HG03558 (cell line): ENCODE measurements around the gene PAPPA2.

Experiments used
- ATAC-seq: cut with Tn5 transposase; IDR thresholded peaks from one replicate; pipeline ENCODE4 v1.9.1; 2021; ENCODE audit warnings: moderate number of reproducible peaks; ENCODE audit not compliant: unreplicated experiment; ENCODE audit errors: extremely low read depth

The PAPPA2 gene

DNA sequence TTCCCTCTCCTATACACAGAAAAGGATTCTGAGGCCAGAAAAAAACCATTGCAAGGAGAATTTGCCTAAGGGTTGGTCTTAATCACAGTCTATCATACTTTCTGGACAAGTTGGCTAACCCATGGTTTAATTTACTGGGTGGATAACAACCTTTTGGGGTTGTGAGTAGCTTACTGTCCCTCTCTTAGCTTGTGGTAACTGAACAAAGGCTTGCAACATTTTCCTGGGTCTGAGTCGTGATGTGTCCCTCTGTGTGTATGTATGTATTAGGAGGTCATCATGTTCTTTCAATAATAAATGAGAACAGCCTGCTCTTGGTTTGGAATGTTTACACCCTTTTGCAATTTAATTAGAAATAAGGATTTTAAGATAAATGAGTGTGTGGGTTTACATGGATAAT, 36.7 kb downstream of the PAPPA2 start:
- ATAC-seq = no peak

DNA sequence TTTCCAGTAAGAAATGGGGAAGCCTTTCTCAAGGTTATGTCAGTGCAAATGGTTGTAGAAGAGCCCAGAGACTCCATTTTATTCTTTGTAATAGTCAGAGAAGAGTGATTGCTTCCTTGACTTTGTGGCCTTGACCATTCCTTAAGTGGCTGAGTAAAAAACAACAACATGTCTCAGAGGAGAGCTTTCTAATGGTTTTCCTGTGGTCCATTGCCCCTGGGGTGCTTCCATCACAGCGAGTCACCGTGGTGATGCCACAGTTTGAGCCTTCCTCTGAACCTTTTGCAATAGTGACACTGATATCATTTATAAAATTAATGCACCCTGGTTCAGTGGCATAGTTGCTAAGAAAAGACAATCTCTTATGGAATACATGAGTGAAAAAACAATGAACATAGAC, 38.6 kb downstream of the PAPPA2 start:
- ATAC-seq = no peak

DNA sequence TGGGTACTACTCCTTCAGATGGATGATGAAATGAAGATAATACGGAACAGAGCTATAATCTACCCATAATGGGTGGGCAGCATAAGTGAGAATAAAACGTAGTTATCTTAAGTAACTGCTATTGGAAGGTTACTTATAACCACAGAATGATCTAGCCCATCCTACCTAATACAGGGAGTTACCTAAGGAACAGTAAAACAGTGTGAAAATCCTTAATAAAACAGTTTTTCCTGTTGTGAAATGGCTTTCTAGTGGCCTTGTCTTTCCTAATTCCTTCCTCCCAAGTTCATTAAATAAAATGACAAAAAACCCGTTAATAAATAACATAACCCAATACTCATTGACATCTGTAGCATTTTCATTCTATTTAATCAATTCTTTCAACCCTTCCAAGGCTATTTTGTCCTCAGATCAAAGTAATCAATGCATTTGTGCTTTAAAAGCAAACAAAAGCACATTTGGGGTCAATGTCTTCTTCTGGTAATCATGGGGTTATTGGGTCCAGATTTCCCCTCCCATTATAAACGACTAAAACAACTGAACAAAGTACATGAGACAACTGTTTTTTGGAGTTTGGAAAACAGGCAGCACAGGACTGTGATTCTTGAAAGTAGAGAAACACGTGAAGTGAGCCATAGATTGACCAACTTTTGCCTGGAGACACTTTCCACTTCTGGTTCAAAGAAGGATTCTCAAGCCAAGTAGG, 42.0 kb downstream of the PAPPA2 start:
- no peak for ATAC-seq

DNA sequence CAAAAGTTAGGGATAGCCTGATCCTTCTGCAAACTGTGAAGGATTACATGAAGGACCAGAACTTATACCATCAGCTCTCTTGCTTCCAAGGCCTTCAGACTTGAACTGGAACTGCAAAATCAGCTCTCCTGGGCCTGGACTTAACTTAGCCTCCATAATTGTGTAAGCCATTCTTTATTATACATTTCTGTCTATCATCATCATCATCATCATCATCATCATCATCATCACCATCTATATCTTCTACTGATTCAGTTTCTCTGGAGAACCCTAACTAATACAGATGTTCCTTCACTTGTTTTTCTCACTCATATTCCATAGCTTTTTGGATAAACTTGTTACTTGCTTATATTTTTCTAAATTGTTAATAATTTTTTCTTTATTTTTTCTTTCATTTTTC, 50.0 kb downstream of the PAPPA2 start:
- no peak for ATAC-seq

DNA sequence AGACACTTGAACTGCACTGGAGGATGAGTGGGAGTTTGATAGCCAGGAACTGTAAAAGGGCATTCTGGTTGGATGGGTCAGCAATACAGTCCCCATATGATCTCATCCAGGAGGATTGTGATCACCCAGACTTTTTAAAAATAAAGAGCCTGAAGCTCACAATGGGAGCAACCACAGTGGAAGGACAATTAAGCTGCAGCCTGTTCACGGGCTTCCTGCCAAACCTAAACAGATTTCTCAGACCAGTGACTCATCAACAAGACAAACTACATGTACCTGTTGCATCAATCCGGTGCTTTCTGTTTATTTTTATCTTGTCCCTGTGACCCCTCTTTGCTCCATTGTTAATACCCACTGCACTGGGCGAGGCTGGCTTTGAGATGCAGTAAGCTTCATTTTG, 52.3 kb downstream of the PAPPA2 start:
- ATAC-seq = no peak

GRCh38 chr1:176517484-176517883, 54.5 kb downstream of the PAPPA2 start:
- ATAC-seq = peak; percentile 81

DNA sequence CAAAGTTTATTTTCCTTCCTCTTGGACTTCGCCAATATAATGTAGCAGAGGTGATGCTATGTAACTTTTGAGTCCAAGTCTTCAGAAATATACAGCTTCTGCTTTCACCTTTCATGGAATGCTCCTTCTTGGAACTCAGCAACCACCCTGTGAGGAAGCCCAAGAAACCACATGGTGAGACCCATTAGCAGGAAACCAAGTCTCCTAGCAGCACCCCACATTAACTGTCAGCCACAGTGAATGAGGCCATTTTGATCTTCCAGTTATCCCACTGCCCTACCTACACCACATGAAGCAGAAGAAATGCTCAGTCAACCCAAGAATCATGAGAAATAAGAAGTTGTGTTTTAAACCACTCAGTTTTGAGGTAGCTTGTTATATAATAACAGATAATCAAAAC, 58.2 kb downstream of the PAPPA2 start:
- ATAC-seq = no peak

DNA sequence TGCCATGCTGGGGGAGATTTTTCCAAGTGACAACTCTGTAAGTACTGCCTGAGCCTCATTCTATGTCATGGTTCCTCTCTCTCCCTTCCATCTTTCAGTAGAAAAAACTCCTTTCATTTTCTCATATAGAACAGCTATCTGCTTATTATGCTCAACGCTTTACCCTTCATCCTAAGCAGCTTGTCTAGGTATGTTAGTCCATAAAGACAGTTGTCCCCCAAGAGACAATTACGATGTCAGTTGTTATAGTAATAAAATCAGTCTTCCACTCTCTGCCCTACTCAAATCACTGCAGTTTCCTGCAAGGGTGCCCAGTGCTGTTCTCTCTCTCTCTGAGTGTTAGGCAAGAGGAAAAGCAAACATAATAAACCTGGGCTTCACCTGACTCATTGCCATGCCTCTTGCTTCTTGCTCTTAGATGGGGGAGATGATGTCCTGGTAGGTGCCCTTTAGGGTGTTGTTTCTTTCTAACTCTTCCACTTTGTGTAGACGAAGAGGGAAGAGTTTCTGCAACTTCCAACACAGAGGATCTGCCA, 59.4 kb downstream of the PAPPA2 start:
- no peak for ATAC-seq

DNA sequence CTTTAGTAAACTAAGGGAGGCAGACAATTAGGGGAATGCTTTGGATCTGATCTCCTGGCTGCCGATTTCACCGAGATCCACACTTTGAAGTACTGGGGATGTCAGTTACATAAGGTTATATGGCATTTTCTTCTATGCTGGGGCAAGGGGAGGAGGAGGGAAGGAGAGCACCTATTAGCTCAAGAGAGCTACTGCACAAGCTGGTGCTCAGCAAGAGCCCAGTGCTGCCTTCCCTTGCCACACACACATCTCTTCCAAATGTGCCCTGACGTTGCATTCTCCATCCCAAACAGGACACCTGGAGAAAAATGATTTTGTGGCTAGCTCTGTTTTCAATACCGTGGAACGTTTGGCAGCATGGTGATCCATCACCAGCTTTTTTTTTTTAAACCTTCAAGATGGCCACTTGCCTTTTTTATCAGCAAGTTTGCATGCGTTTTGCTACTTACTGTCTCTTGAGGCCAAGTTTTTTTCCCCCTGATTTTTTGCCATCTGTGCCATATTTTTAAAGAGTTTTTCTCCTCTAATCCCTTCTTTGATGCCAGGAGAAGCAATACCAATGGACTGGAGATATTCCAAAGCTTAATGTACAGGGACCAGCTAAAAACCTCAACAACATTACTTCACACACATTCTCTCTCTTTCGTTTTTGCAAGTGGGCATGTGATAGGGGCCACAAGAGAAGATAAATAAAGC, 66.6 kb downstream of the PAPPA2 start:
- no peak for ATAC-seq

- ATAC-seq = no peak
Observed at GRCh38 chr1:176531036-176531435, 68.1 kb downstream of the PAPPA2 start.

DNA sequence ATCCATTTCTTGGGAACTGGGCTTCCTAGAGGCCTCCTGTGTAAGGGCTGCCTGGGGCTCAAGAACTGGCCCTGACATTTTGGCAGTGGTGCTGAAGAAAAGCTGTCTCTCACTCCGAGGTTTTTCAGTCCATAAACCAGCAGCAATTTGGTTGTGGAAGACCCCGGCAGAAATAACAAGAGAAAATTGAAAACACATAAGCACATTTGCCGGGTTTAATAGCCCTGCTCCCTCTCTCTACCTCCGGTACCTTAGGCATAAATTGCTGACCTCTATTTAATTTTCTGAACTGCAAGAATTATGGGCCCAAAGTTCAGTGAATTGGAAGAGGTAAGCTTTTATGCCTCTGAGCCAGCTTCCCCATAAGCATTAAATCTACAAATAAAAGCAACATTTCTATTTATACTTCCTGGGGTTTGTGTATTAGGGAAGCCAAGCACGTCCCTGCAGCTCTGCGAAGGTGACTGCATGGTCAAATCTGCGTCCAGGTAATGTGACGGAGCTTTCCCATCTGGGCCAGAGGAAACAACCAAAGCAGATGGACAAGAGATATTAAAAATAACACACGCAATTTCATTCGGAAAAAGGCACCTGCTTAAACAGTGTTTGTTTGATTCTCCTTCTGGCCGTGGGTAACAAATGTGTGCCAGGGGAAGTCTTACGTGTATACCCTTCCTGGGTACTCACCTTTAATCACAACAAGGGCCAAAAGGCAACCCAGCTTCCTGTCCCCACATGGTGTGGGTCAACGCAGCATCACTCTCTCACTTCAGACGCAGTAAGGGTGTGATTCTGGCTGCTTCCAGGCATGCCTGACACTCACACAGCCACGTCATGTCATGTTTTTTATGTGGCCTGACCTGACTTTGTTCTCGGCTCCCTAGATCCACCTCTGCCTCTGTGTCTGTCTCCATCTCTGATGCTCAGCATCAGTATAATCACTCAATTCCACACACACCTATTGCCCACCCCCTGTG, 69.2 kb downstream of the PAPPA2 start:
- ATAC-seq = no peak

GRCh38 chr1:176533020-176533419, 70.0 kb downstream of the PAPPA2 start:
- no peak for ATAC-seq

- ATAC-seq = no peak
Observed at GRCh38 chr1:176536588-176536987, 73.6 kb downstream of the PAPPA2 start.

DNA sequence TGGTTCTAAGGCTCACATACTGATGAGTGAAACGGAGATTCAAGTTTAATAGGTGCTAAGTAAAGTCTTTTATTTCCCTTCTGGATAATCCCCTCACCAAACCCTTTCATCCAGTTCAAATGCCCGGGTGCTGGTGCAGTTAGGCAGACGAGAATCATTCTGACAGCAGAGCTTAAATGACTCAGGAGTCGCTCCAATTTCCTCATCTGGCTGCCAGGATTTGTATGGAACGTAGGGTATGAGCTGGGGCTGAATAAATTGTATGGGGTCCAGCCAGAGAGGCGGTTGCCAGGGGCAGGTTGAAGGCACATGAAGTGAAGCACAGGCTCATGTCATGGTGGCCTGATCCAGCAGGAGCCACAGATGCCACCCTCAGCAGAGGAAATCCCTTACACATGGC, 76.0 kb downstream of the PAPPA2 start:
- ATAC-seq = no peak

DNA sequence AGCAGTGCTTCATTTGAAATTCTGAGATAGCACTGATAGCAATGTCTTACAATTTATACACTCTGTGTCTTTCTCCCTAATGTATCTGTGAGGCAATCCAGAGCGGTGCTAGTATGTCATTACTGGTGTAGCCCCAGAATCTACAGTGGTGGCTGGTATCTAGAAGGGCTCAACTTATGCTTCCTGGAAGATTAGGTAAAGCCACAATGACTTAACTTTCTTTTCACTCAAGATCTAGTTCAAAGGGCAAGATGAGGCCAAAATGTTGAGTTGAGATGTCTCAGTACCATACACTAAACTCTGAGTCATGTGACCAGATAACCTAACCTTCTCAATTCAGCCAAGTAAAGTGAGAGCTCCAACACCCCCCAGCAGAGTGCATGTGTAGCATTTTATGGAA, 77.5 kb downstream of the PAPPA2 start:
- no peak for ATAC-seq

DNA sequence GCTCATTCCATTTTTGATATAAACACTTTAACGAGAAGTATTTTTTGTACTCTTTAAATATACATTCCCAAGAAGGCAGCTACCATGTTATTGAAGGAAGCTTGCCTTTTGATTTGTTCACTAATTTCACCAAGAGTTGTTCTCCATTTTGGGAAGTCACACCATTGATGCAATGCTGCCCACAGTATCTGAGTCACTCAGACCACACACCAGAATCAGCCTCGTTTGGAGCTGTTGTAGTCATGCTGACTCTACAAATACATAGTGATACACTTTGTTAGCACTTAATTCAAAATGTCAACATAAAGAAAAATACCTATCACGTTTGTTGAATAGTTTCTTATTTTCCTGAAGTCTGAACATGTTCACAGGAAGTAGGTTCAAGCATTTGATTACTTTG, 78.7 kb downstream of the PAPPA2 start:
- no peak for ATAC-seq

- ATAC-seq = no peak
Observed at GRCh38 chr1:176542352-176542751, 79.4 kb downstream of the PAPPA2 start.

GRCh38 chr1:176543360-176544129, 80.6 kb downstream of the PAPPA2 start:
- ATAC-seq = no peak

DNA sequence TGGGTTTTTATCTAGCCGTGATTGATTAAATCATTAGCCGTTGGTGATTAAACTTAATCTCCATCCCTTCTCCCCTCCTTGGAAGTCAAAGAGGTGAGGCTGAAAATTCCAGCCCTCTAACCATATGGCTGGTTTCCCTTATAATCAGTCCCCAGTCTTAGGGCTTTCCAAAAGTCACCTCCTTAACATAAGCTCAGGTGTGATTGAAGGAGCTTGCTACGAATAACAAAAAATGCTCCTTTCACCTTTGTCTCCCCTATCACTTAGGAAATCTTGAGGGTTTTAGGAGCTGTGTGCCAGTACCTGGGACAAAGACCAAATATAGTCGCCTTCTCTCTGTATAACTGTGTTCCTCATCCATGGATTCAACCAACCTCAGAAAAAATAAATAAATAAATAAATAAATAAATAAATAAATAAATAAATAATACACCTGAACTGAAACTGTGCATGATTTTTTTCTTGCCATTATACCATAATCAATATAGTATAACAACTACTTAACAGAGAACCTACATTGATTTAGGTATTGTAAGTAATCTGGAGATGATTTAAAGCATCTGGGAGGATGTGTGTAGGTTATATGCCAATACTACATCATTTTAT, 82.2 kb downstream of the PAPPA2 start:
- no peak for ATAC-seq

DNA sequence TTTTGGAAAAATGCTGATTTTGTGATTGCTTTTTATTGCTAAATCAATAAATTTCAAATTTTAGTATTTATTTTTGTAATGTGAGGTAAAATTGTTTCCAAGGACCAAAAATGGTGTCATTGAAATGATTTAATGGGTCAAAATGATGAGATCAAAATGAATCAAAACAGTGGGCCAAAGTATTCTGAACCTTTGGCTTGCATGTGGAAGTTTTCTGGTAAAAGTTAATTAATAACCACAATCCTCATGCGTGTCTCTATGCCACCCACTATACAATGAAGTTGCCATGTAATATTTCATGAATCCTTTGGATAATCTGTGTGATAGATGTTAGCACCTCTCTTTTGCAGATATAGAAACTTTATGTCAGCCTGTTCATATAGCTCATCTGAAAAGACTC, 83.8 kb downstream of the PAPPA2 start:
- no peak for ATAC-seq
